HG03354 (cell line): ENCODE measurements around the gene GALNT1.

Source experiments
- ATAC-seq: cut with Tn5 transposase; IDR thresholded peaks from one replicate; pipeline ENCODE4 v1.9.1; 2021; ENCODE audit warnings: mild to moderate bottlenecking; ENCODE audit not compliant: unreplicated experiment, poor library complexity, severe bottlenecking

The GALNT1 gene

GRCh38 chr18:35703043-35703688 is 121.6 kb downstream of the GALNT1 start:
- ATAC-seq: no peak

- ATAC-seq: no peak
These were observed 124.4 kb downstream of the GALNT1 start for GRCh38 chr18:35705988-35706387.

GRCh38 chr18:35707247-35707646 is 125.7 kb downstream of the GALNT1 start:
- ATAC-seq: no peak

- no peak for ATAC-seq
These were observed 126.1 kb downstream of the GALNT1 start for GRCh38 chr18:35707674-35708073.

GRCh38 chr18:35710581-35710980 is 129.0 kb downstream of the GALNT1 start:
- no peak for ATAC-seq

- no peak for ATAC-seq
These were observed 129.7 kb downstream of the GALNT1 start for GRCh38 chr18:35711227-35711626.

- ATAC-seq: no peak
These were observed 132.0 kb downstream of the GALNT1 start for GRCh38 chr18:35713545-35713944.

GRCh38 chr18:35714539-35714938 is 133.0 kb downstream of the GALNT1 start:
- ATAC-seq: no peak

GRCh38 chr18:35715139-35715538 is 133.6 kb downstream of the GALNT1 start:
- no peak for ATAC-seq

GRCh38 chr18:35716169-35716831 is 134.8 kb downstream of the GALNT1 start:
- no peak for ATAC-seq

GRCh38 chr18:35717182-35717581 is 135.6 kb downstream of the GALNT1 start:
- ATAC-seq: no peak

GRCh38 chr18:35721431-35722081 is 140.0 kb downstream of the GALNT1 start:
- no peak for ATAC-seq

- ATAC-seq: no peak
These were observed 147.1 kb downstream of the GALNT1 start for GRCh38 chr18:35728676-35729075.

GRCh38 chr18:35729991-35730668 is 148.6 kb downstream of the GALNT1 start:
- ATAC-seq: no peak

GRCh38 chr18:35730691-35731370 is 149.3 kb downstream of the GALNT1 start:
- no peak for ATAC-seq

- no peak for ATAC-seq
These were observed 150.2 kb downstream of the GALNT1 start for GRCh38 chr18:35731701-35732100.

- ATAC-seq: no peak
These were observed 150.6 kb downstream of the GALNT1 start for GRCh38 chr18:35732162-35732561.

GRCh38 chr18:35732636-35733035 is 151.1 kb downstream of the GALNT1 start:
- no peak for ATAC-seq

- ATAC-seq: no peak
These were observed 151.9 kb downstream of the GALNT1 start for GRCh38 chr18:35733408-35733807.

GRCh38 chr18:35736696-35737095 is 155.2 kb downstream of the GALNT1 start:
- no peak for ATAC-seq
